Activated CD4-positive, alpha-beta T cell treated with anti-CD3 and anti-CD28 coated beads, Interleukin-2, amount 50 U/mL, for 16 hours (primary cell): ENCODE data around the gene ORAI3.

Source experiments
- DNase-seq: peaks from one replicate; pipeline ENCODE4 v3.0.0-alpha.2; 2020

Gene ORAI3

GRCh38 chr16:30971298-30971697 lies 22.4 kb downstream of the ORAI3 start:
- DNase-seq = no peak

GRCh38 chr16:30972872-30973271 lies 24.0 kb downstream of the ORAI3 start:
- no peak for DNase-seq

- no peak for DNase-seq
Observed at GRCh38 chr16:30974348-30974747, 25.5 kb downstream of the ORAI3 start.

- DNase-seq = no peak
Observed at GRCh38 chr16:30976486-30976885, 27.6 kb downstream of the ORAI3 start.

GRCh38 chr16:30977502-30977901 lies 28.6 kb downstream of the ORAI3 start:
- DNase-seq = peak; percentile 21

- DNase-seq = no peak
Observed at GRCh38 chr16:30979170-30980022, 30.5 kb downstream of the ORAI3 start.

GRCh38 chr16:30980023-30980371 lies 31.1 kb downstream of the ORAI3 start:
- no peak for DNase-seq

GRCh38 chr16:30980434-30980833 lies 31.6 kb downstream of the ORAI3 start:
- DNase-seq = no peak

GRCh38 chr16:30980959-30981358 lies 32.1 kb downstream of the ORAI3 start:
- DNase-seq = no peak

GRCh38 chr16:30982548-30983288 lies 33.9 kb downstream of the ORAI3 start:
- DNase-seq = no peak

- DNase-seq = no peak
Observed at GRCh38 chr16:30983289-30983889, 34.5 kb downstream of the ORAI3 start.

GRCh38 chr16:30983898-30984610 lies 35.2 kb downstream of the ORAI3 start:
- no peak for DNase-seq

- DNase-seq = peak; percentile 85
Observed at GRCh38 chr16:30984669-30985400, 36.0 kb downstream of the ORAI3 start, which contains the start of gene HSD3B7. HSD3B7 (plus strand) TSS chr16:30985207; CDS start chr16:30985659, 452 bp downstream.

GRCh38 chr16:30985401-30986128 lies 36.7 kb downstream of the ORAI3 start:
- no peak for DNase-seq

GRCh38 chr16:30986129-30986991 lies 37.5 kb downstream of the ORAI3 start:
- DNase-seq = no peak

- no peak for DNase-seq
Observed at GRCh38 chr16:30987581-30988190, 38.8 kb downstream of the ORAI3 start.

- no peak for DNase-seq
Observed at GRCh38 chr16:30989469-30990047, 40.7 kb downstream of the ORAI3 start.

GRCh38 chr16:30990105-30990504 lies 41.2 kb downstream of the ORAI3 start:
- no peak for DNase-seq

- no peak for DNase-seq
Observed at GRCh38 chr16:30991052-30991451, 42.2 kb downstream of the ORAI3 start.

- DNase-seq = no peak
Observed at GRCh38 chr16:30992276-30992780, 43.5 kb downstream of the ORAI3 start.
